Activated CD8-positive, alpha-beta memory T cell treated with anti-CD3 and anti-CD28 coated beads for 1 hour (primary cell): ENCODE data around the gene SMARCA4.
"Not testable (repeated sequence)": the region's sequence is repeated elsewhere in the genome, so short reads cannot be mapped to it uniquely, and the experiment has no call there.

Experiments
- DNase-seq, 2 donors: peaks; one replicate each; pipeline ENCODE4 v3.0.0-alpha.2; 2020; ENCODE audit warnings: low read depth in 1 of 2; ENCODE audit errors: extremely low read depth in 1 of 2

The SMARCA4 gene

DNA sequence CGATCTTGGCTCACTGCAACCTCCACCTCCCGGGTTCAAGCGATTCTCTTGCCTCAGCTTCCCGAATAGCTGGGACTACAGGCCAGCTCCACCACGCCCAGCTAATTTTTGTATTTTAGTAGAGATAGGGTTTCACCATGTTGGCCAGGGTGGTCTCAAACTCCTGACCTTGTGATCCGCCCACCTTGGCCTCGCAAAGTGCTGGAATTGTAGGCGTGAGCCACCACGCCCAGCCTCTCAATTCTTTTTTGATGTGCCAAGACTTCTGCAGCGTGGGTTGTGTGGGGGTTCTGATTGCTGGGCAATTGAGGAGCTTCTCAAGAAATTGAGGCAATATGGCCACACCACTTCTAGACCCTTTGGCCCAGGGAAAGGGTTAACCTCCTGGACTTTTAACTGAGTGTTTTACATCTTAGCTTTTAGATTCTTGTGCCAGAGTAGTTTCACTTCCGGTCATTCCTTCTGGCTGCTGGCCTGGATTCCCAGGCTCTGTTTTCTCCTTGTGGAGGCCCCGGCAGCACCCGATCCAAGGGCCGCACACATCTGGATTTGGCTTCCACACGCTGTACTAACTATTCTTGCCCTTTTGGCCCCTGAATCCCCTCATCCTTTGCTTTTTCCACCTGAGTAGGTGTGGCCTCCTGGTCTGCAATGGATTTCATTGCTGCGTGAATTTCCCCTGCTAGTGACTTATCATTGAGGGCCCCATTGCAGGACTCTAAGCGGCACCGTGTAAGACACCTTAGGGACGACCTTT lies 14.7 kb downstream of the SMARCA4 start:
- DNase-seq = no peak

DNA sequence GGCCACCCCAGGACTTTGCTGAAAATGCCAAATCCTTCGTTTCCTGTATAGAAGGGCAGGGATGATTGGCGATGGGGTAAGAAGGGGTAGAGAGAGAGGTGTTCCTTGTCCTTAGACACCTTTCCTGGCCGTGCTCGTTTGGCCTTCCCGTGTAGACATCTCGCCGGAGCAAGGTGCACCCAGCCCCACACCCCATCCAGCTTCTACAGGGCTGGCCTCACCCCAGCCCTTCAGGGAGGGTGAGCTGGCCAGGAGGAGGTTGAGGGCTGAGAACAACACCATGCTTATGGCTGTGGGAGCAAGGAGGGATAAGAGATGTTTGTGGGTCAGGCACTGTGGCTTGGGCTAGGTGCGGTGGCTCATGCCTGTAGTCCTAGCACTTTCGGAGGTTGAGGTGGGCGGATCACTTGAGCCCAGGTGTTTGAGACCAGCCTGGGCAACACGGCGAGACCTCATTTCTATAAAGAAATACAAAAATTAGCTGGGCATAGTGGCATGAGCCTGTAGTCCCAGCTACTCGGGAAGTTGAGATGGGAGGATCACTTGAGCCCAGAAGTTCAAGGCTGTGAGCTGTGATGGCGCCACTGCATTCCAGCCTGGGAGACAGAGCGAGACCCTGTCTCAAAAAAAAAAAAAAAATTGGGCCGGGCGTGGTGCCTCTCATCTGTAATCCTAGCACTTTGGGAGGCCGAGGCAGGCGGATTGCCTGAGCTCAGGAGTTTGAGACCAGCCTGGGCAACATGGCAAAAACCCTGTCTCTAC lies 15.5 kb downstream of the SMARCA4 start:
- no peak for DNase-seq

DNA sequence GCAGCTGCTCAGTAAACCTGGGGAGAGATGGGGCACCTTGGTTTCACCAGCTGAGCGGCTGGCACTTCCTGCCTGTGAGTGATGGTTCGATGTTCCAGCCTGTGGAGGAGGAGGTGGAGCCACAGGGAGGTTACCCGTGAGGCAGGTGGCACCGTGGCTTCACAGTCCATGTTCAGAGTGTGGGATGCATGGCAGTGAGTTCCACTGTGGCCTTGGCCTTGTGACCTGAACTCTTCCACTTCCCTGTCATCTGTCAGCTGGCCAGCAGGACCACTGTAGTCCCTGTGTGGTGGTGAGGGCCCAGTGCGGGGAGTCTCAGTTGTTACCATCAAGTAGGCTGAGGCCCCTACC lies 16.9 kb downstream of the SMARCA4 start:
- no peak for DNase-seq

DNA sequence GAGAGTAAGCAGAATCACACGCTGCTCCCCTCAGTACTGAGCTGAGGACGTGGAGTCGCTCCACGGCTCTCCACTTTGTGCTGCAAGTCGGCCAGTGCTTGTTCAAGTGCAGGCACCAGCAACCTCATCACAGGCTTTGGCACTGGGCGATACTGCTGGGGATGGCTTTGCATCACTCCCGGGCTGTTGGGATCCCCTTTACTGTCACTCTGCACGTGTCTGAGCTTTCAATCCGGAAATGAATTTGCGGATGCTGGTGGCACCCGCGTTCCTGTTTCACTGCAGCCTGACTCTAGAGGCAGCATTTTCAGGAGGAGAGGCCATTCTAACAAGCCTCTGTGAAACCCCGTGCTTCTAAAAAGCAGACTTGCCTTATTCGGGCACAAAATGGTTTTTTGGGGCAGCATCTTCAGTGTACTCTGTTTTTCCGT lies 19.1 kb downstream of the SMARCA4 start:
- no peak for DNase-seq

DNA sequence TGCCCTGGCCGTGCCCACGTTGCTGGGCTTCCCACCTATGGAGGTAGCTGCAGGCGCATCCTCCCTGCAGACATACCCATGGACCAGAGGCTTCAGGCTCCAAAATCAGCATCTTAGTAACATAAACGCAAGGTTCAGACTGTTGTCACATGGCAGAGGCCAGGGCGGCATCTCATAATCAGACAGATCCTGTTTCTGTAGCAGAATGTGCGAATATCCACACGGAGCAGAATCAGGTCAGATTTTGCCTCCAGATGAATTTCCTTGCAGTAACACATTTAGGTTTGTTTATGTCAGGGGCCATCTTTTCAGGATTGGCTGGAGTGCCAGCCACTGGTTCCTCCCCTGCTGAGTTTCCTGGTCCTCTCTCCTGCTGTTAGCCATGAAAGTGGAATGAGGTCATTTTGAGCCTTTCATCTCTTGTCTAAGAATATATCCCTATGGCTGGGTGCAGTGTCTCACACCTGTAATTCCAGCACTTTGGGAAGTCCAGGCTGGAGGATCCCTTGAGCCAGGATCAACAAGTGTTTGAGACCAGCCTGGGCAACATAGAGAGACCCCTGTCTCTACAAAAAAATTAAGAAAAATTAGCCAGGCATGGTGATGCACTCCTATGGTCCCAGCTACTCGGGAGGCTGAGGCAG lies 20.5 kb downstream of the SMARCA4 start:
- no peak for DNase-seq

DNA sequence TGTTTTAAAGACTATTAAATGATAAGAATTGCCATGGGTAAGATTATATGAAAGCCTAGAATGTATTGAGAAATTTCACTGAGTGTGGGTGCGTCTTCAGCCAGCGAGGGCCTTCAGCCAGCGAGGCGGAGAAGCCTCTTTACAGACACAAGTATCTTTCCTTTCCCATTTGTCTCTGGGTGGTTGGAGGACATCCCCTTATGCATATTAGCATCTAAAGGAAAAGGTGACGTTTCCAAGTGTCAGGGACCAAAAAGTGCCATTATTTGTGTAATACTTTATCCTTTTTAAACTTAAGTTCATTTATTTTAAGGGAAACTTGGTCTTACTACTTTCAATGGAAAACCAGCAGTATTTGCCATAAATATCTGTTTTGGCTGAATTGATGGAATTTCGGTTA lies 22.2 kb downstream of the SMARCA4 start:
- DNase-seq = no peak

DNA sequence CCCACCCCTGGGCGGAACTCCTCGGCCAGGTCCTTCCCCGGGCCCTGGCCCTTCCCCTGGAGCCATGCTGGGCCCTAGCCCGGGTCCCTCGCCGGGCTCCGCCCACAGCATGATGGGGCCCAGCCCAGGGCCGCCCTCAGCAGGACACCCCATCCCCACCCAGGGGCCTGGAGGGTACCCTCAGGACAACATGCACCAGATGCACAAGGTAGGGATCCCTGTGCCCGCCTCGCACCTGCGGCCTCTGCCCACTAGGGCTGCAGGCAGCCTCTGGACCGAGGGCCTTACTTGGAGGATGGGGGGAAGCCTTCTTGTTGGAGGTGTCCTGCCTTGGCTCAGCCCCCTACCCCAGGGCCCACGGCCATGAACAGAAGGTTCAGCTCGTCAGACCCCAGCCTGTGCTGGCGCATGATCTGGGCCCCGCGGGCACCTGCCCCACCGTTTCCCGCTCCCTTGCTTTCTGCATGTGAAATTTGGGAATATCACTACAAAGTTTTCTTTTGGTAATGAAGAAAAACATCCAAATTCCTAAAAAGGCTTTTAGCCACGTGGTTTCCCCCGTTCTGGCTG lies 23.4 kb downstream of the SMARCA4 start:
- no peak for DNase-seq

DNA sequence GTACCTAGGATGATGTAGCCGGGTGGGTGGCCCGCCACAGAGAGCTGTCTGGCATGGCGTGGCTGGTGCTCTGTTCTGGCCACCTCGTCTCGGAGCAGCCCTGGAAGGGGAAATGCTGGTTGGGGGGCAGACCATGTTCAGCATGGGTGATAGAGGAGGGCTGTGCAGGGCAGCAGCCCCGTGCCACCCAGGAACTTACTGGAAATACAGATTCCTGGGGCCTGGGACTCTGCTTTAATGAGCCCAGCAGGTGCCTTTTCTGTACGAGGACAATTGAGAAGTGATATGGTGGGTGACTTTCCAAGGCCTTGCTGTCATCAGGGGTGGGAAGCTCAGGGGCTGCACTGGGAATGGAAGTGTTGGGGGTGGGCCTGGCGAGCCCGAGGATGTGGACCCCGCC lies 24.7 kb downstream of the SMARCA4 start:
- DNase-seq = no peak

DNA sequence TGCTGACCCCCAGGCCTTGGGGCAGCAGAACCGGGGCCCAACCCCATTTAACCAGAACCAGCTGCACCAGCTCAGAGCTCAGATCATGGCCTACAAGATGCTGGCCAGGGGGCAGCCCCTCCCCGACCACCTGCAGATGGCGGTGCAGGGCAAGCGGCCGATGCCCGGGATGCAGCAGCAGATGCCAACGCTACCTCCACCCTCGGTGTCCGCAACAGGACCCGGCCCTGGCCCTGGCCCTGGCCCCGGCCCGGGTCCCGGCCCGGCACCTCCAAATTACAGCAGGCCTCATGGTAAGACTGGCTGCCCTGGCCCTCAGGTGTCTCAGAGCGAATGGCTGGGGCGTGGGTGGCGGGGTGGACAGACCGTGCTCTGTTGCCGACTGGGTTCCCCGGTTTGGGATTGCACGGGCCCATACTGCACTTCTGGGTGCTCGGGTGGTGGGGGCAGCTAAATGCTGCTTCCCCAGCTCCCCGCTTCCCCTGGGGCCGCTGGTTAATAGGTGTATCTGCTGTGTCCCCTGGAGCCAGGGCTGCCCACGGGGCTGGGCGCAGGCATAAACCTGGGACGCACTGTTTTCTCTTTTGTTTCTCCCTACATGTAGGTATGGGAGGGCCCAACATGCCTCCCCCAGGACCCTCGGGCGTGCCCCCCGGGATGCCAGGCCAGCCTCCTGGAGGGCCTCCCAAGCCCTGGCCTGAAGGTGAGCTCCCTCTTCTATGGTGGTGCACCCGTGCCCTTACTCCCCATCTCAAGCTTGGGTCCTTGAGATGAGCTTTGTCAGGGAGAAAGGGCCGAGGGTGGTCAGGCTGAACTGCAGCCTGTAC lies 25.7 kb downstream of the SMARCA4 start:
- no peak for DNase-seq

DNA sequence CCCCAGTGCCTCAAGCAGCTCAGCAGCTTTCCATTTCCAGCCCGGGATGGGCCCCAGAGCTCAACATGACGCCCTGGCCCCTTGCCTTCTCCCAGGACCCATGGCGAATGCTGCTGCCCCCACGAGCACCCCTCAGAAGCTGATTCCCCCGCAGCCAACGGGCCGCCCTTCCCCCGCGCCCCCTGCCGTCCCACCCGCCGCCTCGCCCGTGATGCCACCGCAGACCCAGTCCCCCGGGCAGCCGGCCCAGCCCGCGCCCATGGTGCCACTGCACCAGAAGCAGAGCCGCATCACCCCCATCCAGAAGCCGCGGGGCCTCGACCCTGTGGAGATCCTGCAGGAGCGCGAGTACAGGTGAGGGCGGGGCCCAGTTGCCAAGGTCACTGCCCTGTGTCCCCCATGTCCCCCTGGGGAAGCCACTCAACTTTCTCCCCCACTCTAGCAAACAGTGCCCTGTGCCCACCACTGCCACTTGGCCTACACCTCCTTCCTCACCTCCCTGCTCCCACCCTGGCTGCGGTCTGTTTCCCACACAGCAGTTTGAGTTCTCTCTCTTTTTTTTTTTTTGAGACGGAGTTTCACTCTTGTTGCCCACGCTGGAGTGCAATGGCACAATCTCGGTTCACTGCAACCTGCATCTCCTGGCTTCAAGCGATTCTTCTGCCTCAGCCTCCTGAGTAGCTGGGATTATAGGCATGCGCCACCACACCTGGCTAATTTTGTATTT lies 26.9 kb downstream of the SMARCA4 start:
- DNase-seq = no peak

DNA sequence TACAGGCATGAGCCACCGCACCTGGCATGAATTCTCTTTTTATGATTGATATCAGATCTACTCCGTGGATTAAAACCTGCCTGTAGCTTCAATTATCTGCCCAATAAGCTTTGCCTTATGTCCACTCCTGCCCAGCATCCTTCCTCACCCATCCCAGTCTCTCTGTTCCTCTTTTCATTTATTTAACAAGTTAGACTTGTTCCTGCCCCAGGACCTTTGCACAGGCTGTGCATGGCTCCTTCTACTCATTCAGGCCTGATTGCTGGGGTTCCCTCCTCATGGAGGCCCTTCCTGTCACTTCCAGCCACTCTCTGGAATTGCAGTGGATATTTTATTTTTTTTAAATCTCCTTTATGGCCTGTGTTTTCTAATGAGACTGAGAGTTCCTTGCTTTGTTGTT lies 27.6 kb downstream of the SMARCA4 start:
- no peak for DNase-seq

DNA sequence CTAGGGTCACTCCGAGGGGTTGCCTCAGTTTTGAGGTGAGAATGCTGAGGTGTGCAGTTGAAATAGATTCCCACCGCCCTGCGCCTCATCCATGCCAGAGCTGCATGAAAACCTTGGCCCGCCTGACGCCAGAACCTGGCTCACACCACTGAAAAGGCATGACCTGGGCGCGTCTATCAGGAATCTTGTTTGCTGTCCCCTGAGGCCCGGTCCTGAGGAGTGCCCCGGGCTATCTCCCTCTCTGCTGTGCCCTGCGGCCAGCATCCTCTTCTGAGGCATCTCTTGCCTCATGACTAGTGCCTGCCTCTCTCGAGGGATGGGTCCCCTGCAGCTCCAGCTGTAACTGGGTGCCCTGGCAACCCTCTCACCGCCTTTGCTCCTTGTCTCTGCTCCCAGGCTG lies 28.1 kb downstream of the SMARCA4 start:
- no peak for DNase-seq

DNA sequence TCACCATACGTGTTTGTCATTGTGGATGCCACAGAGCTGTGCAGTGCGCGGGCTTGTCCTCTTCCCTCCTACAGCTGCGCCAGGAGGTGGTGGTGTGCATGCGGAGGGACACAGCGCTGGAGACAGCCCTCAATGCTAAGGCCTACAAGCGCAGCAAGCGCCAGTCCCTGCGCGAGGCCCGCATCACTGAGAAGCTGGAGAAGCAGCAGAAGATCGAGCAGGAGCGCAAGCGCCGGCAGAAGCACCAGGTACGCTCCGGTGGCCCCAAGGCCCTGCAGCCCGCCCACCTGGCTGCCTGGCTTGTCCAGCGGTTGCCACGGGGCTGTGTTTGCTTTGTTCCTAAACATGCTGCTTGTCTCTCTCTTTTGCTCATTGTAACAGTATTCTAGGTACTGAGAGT lies 30.2 kb downstream of the SMARCA4 start:
- DNase-seq = no peak

DNA sequence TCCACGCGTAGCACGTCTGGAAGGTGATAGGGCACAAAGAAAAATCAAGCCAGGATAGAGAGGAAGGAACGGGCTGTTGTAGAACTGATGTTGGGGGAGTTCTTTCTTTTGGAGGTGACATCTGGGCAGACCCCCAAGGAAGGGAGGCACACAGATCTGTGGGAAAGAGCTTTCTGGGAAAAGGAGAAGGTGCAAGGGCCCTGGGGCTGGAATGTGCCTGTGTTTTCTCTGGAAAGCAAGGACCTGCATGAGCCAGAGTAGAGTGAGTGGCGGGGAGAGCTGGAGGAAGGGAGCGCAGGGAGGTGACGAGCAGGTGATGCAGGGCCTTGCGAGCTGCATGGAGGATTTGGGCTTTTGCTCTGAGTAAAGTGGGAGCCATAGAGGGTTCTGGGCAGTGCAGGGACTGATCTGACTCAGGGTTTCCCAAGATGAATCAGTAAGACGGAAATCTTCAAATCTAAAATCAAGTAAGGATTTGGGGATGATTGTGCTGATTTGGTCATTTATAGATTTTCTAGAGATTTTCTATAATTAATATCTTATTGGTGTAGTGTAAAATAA lies 30.8 kb downstream of the SMARCA4 start:
- DNase-seq = no peak

DNA sequence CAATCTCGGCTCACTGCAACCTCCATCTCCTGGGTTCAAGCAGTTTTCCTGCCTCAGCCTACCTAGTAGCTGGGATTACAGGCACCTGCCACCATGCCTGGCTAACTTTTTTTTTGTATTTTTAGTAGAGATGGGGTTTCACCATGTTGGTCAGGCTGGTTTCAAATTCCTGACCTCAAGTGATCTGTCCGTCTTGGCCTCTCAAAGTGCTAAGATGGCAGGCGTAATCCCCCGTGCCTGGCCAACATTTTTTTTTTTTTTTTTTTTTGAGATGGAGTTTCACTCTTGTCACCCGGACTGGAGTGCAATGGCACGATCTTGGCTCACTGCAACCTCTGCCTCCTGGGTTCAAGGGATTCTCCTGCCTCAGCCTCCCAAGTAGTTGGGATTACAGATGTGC lies 31.3 kb downstream of the SMARCA4 start:
- not testable (repeated sequence) for DNase-seq

DNA sequence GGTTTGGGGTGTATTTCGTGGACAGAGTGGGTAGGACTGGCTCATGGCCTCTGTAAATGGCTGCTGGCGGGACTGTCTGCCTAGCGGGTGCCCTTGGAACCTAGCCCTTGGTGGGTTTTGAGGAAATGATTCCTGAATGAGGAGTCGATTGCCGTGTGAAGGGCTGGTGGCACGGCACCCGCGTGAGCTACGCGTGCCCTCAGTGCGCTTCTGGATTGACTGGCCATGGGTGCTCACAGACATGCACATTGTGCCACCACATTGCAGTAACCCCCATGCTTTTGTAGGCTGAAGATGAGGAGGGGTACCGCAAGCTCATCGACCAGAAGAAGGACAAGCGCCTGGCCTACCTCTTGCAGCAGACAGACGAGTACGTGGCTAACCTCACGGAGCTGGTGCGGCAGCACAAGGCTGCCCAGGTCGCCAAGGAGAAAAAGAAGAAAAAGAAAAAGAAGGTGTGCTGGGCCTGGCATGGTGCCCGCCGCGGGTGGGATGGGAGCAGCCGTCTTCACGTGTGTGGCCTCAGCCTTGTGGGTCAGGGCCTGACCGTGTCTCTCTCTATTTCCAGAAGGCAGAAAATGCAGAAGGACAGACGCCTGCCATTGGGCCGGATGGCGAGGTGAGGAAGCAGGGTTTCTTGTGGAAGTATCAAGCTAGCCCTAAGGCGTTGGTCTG lies 35.2 kb downstream of the SMARCA4 start:
- no peak for DNase-seq

DNA sequence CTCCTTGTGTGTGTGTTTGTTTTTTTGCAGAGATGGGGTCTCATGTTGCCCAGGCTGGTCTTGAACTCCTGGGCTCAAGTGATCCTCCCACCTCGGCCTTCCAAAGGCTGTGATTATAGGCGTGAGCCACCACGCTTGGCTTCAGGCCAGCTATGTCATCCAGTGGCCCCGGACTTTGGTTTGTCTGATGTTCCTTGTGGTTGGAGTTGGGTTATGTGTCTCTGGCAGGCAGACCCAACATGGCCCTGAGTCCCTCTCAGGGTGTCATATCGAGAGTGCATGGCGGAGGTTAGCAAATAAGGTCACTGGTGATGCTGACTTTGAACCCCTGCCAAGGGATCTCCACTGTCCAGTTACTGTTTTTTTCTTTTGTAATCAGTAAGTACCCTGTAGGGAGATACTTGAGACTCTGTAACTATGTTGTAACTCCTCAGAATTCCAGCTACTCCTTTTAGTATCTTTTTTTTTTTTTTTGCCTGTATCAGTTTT lies 37.3 kb downstream of the SMARCA4 start:
- no peak for DNase-seq

DNA sequence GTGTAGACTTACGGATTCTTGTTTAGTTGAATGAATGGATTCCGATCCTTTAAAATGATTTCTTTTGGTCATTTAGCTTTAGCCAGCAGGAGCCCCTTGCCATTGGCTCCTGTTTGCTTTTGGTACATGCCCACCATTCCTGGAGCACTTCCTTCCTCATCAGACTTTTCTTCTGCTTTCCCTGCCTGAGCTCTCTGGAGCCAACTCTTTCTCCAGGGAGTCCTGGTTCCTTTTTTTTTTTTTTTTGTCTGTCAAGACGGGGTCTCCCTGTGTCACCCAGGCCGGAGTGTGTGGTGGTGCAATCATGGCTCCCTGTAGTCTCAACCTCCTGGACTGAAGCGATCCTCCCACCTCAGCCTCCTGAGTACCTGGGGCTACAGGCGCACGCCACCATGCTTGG lies 37.8 kb downstream of the SMARCA4 start:
- no peak for DNase-seq

DNA sequence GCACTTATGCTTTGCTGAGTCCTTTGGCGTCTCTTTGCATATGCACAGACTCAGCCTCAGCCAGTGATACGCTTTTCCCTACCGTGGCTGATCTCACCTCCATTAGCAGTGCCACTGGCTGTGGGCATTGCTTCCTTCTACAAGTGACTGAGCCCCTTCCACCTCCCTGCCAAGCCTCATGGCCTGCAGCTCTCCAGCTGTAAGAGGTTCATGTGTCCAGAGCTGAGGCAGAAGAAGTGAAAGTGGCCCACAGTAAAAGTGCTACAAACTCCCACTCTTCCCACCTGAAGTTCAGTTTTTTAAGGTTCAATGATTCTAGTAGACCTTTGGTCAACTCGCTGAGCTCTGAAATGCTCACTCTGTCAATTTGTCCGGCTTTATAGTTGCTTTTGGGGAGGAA lies 44.7 kb downstream of the SMARCA4 start:
- no peak for DNase-seq
